Astrocyte (in vitro differentiated cells and primary cell): ENCODE measurements around the gene HOXA10. TPM values are rescaled to one million over a fixed set of nuclear protein-coding genes. Genes with fewer than 3 reads are reported as not detected.

Source experiments
- DNase-seq: peaks from one replicate; pipeline ENCODE4 v3.0.0-alpha.2; 2010; ENCODE audit warnings: low read depth
- FAIRE-seq: peaks from 2 replicates; lab custom pipeline; 2011; peaks lifted over from hg19 to GRCh38; lab: Jason Lieb, UNC
- H2AFZ ChIP-seq: 2 replicates; pipeline ENCODE4 v1.6.0; 2012; ENCODE audit warnings: low read depth, low read length, inconsistent platforms
- H3K27ac ChIP-seq: 2 replicates; pipeline ENCODE4 v1.5.1; 2011; ENCODE audit warnings: low read depth, low read length, inconsistent platforms
- H3K27me3 ChIP-seq: 2 replicates; pipeline ENCODE4 v1.6.0; 2011; ENCODE audit warnings: low read length, inconsistent platforms; ENCODE audit not compliant: insufficient read depth
- H3K36me3 ChIP-seq: 2 replicates; pipeline ENCODE4 v1.5.1; 2011; ENCODE audit warnings: low read length, inconsistent platforms; ENCODE audit not compliant: insufficient read depth
- H3K4me1 ChIP-seq: 2 replicates; pipeline ENCODE4 v1.5.1; 2011; ENCODE audit warnings: low read length, inconsistent platforms; ENCODE audit not compliant: insufficient read depth
- H3K4me2 ChIP-seq: 2 replicates; pipeline ENCODE4 v1.6.0; 2012; ENCODE audit warnings: low read length, inconsistent platforms
- H3K4me3 ChIP-seq: 2 replicates; pipeline ENCODE4 v1.5.1; 2011; ENCODE audit warnings: low read depth, mild to moderate bottlenecking, low read length, inconsistent platforms; ENCODE audit not compliant: insufficient read depth
- H3K79me2 ChIP-seq: 2 replicates; pipeline ENCODE4 v1.6.0; 2012; ENCODE audit warnings: mild to moderate bottlenecking, low read length, inconsistent platforms; ENCODE audit not compliant: insufficient read depth
- H3K9ac ChIP-seq: 2 replicates; pipeline ENCODE4 v1.6.0; 2012; ENCODE audit warnings: mild to moderate bottlenecking, low read length, inconsistent platforms
- H3K9me3 ChIP-seq: 2 replicates; pipeline ENCODE4 v1.5.1; 2012; ENCODE audit warnings: low read depth, mild to moderate bottlenecking, low read length, inconsistent platforms; ENCODE audit not compliant: insufficient read depth
- H4K20me1 ChIP-seq: 2 replicates; pipeline ENCODE4 v1.6.0; 2012; ENCODE audit warnings: low read length, inconsistent platforms; ENCODE audit not compliant: insufficient read depth
- H3K27ac Mint-ChIP-seq: one replicate; pipeline ENCODE4 v1.8.0; 2021; ENCODE audit warnings: mild to moderate bottlenecking, mixed read lengths; ENCODE audit not compliant: unreplicated experiment
- H3K27me3 Mint-ChIP-seq: one replicate; pipeline ENCODE4 v1.8.0; 2021; ENCODE audit warnings: low read depth, mixed read lengths; ENCODE audit not compliant: unreplicated experiment
- H3K36me3 Mint-ChIP-seq: one replicate; pipeline ENCODE4 v1.8.0; 2021; ENCODE audit warnings: low read depth, mixed read lengths; ENCODE audit not compliant: unreplicated experiment
- H3K4me1 Mint-ChIP-seq: one replicate; pipeline ENCODE4 v1.8.0; 2021; ENCODE audit warnings: low read depth, mixed read lengths; ENCODE audit not compliant: unreplicated experiment
- H3K4me3 Mint-ChIP-seq: one replicate; pipeline ENCODE4 v1.8.0; 2021; ENCODE audit warnings: mild to moderate bottlenecking, moderate library complexity, mixed read lengths; ENCODE audit not compliant: unreplicated experiment
- H3K9me3 Mint-ChIP-seq: one replicate; pipeline ENCODE4 v1.8.0; 2021; ENCODE audit warnings: mild to moderate bottlenecking, mixed read lengths; ENCODE audit not compliant: unreplicated experiment
- CTCF ChIP-seq: IDR thresholded peaks from 2 replicates; pipeline ENCODE4 v1.5.1; 2011; ENCODE audit warnings: low read depth, mild to moderate bottlenecking, inconsistent platforms, low read length, moderate library complexity; ENCODE audit not compliant: insufficient read depth
- EZH2 ChIP-seq: IDR thresholded peaks from 2 replicates; pipeline ENCODE4 v1.6.1; 2012; ENCODE audit warnings: mild to moderate bottlenecking, low read length, inconsistent platforms; ENCODE audit not compliant: insufficient read depth
- total RNA-seq: library from RNA; stranded (reverse); gene quantifications from 2 replicates; pipeline ENCODE4 v1.2.1, GENCODE V29; 2021

The HOXA10 gene
- total RNA-seq, 1 donor from 2014 or later: not detected

GRCh38 chr7:27198871-27199801 lies 25.0 kb upstream of the HOXA10 start:
- Histone ChIP-seq H3K4me3 (no peak overlapping the region), H3K9ac (no peak overlapping the region), H3K27me3 (peaks cover 95% of the 10 kb centered on the region), H3K27ac (no peak overlapping the region), H3K79me2 (no peaks in the 10 kb centered on the region), H3K4me2 (peak overlapping the region; percentile 22), H2AFZ (no peak overlapping the region), H3K4me1 (no peaks in the 10 kb centered on the region), H3K36me3 (no peaks in the 10 kb centered on the region), H4K20me1 (peaks cover 38% of the 10 kb centered on the region), H3K9me3 (peaks cover 8% of the 10 kb centered on the region)
- DNase-seq (no peak), FAIRE-seq (no peak)
- Mint-ChIP-seq H3K4me3 (no peak overlapping the region), H3K36me3 (no peaks in the 10 kb centered on the region), H3K27ac (no peak overlapping the region), H3K4me1 (no peaks in the 10 kb centered on the region), H3K27me3 (peaks cover 85% of the 10 kb centered on the region), H3K9me3 (peaks cover 20% of the 10 kb centered on the region)
- TF ChIP-seq EZH2: peak; percentile 92
- TF ChIP-seq CTCF: no peak

- Histone ChIP-seq H2AFZ (no peak overlapping the region), H3K9ac (no peak overlapping the region), H3K36me3 (no peaks in the 10 kb centered on the region), H3K4me3 (no peak overlapping the region), H3K4me2 (no peak overlapping the region), H3K9me3 (peaks cover 8% of the 10 kb centered on the region), H3K4me1 (no peaks in the 10 kb centered on the region), H3K79me2 (no peaks in the 10 kb centered on the region), H4K20me1 (peaks cover 31% of the 10 kb centered on the region), H3K27me3 (peaks cover 95% of the 10 kb centered on the region), H3K27ac (no peak overlapping the region)
- no peaks in the 10 kb centered on the region for H3K36me3 Mint-ChIP-seq
- no peak overlapping the region for H3K27ac Mint-ChIP-seq
- peaks cover 85% of the 10 kb centered on the region for H3K27me3 Mint-ChIP-seq
- H3K9me3 Mint-ChIP-seq: peaks cover 18% of the 10 kb centered on the region
- FAIRE-seq (no peak), DNase-seq (no peak)
- TF ChIP-seq CTCF (no peak), EZH2 (peak; percentile 76)
- H3K4me1 Mint-ChIP-seq: no peaks in the 10 kb centered on the region
- no peak overlapping the region for H3K4me3 Mint-ChIP-seq
Measured at GRCh38 chr7:27198138-27198841, 24.2 kb upstream of the HOXA10 start.
